HepG2 (cell line): ENCODE measurements around the gene LINS1. TPM values are rescaled to one million over a fixed set of nuclear protein-coding genes. Genes with fewer than 3 reads are reported as not detected.

ENCODE experiments used
- CEBPG ChIP-seq: IDR thresholded peaks from 2 replicates; pipeline ENCODE4 v1.6.1; 2016
- NCOA1 ChIP-seq: sonication (generic); formaldehyde crosslinking; IDR thresholded peaks from 2 replicates; pipeline ENCODE4 v1.9.0; 2021; ENCODE audit warnings: missing genetic modification reagents
- NFATC3 ChIP-seq: sonication (generic); formaldehyde crosslinking; IDR thresholded peaks from 2 replicates; pipeline ENCODE4 v1.5.1; 2020; ENCODE audit warnings: mild to moderate bottlenecking, missing genetic modification reagents
- NONO ChIP-seq, 2 experiments: fragments of 450-650 bp in 1 of 2; sonication (generic) in 1 of 2; formaldehyde crosslinking in 1 of 2; IDR thresholded peaks in 1 of 2; conservative IDR thresholded peaks in 1 of 2; 2 replicates each; pipeline versions ENCODE4 v1.6.1 to v1.8.0; 2017 to 2022; ENCODE audit warnings: mild to moderate bottlenecking in 1 of 2, missing genetic modification reagents in 1 of 2, moderate library complexity in 1 of 2
- RARG ChIP-seq: sonication (generic); formaldehyde crosslinking; IDR thresholded peaks from 2 replicates; pipeline ENCODE4 v1.4.0; 2020; ENCODE audit warnings: low read depth, mild to moderate bottlenecking, missing genetic modification reagents
- SNAI1 ChIP-seq: sonication (generic); formaldehyde crosslinking; IDR thresholded peaks from 2 replicates; pipeline ENCODE4 v1.5.0; 2020; ENCODE audit warnings: mild to moderate bottlenecking, missing genetic modification reagents, borderline replicate concordance
- TARDBP ChIP-seq: sonication (generic); formaldehyde crosslinking; IDR thresholded peaks from 2 replicates; pipeline ENCODE4 v1.8.0; 2022; ENCODE audit warnings: mild to moderate bottlenecking, missing genetic modification reagents
- ZIK1 ChIP-seq: sonication (generic); formaldehyde crosslinking; IDR thresholded peaks from 2 replicates; pipeline ENCODE4 v1.5.0; 2020; ENCODE audit warnings: mild to moderate bottlenecking, low read depth, missing genetic modification reagents, borderline replicate concordance
- ZNF567 ChIP-seq: sonication (generic); formaldehyde crosslinking; IDR thresholded peaks from 2 replicates; pipeline ENCODE4 v1.8.1; 2023; ENCODE audit warnings: mild to moderate bottlenecking, missing genetic modification reagents, borderline replicate concordance
- ZNF839 ChIP-seq: sonication (generic); formaldehyde crosslinking; IDR thresholded peaks from 2 replicates; pipeline ENCODE4 v1.4.0; 2020; ENCODE audit warnings: missing genetic modification reagents, mild to moderate bottlenecking, borderline replicate concordance
- polyA plus RNA-seq, 8 experiments: library from polyadenylated mRNA; depleted of rRNA in 3 of 8; stranded (reverse) in 7 of 8; unstranded in 1 of 8; fragments of >200 nt; fragmentation: Illumina TruSeq in 4 of 8; extraction: Trizol in 4 of 8; gene quantifications; 2 replicates each; pipeline versions ENCODE4 v1.2.1 to v1.2.3, GENCODE V29; 2011 to 2016; ENCODE audit warnings: low read depth in 4 of 8, missing spikeins in 1 of 8, mixed read lengths in 1 of 8; ENCODE audit not compliant: insufficient read depth in 1 of 8
- total RNA-seq, 5 experiments: library from RNA; depleted of rRNA; stranded (reverse); fragments of >200 nt; fragmentation: Illumina TruSeq; extraction: Trizol; gene quantifications; 2 replicates each; pipeline ENCODE4 v1.2.3, GENCODE V29; 2016; ENCODE audit warnings: low read depth in 1 of 5
- TF ChIP-seq, protein P1 (sequence below): sonication (generic); formaldehyde crosslinking; IDR thresholded peaks from 2 replicates; pipeline ENCODE4 v1.9.0; 2022; ENCODE audit warnings: low read depth, missing genetic modification reagents
- TF ChIP-seq, protein P2 (sequence below): IDR thresholded peaks from 2 replicates; pipeline ENCODE4 v1.6.1; 2016; ENCODE audit warnings: missing compliant biosample characterization, missing genetic modification reagents, borderline replicate concordance
- TF ChIP-seq, protein P3 (sequence below): sonication (generic); formaldehyde crosslinking; IDR thresholded peaks from 2 replicates; pipeline ENCODE4 v1.4.0; 2020; ENCODE audit warnings: mild to moderate bottlenecking, missing genetic modification reagents
- TF ChIP-seq, protein P4 (sequence below): sonication (generic); formaldehyde crosslinking; IDR thresholded peaks from 2 replicates; pipeline ENCODE4 v1.9.0; 2021; ENCODE audit warnings: missing genetic modification reagents, mild to moderate bottlenecking, borderline replicate concordance
- TF ChIP-seq, protein P5 (sequence below): sonication (generic); formaldehyde crosslinking; IDR thresholded peaks from 2 replicates; pipeline ENCODE4 v1.5.0; 2020; ENCODE audit warnings: missing genetic modification reagents

Gene LINS1
- total and polyA plus RNA-seq, 2 of the 13 experiments (the other 11 are each of a cell fraction or from before 2014, with no cell fraction given): 9.8 to 10.4 TPM

DNA sequence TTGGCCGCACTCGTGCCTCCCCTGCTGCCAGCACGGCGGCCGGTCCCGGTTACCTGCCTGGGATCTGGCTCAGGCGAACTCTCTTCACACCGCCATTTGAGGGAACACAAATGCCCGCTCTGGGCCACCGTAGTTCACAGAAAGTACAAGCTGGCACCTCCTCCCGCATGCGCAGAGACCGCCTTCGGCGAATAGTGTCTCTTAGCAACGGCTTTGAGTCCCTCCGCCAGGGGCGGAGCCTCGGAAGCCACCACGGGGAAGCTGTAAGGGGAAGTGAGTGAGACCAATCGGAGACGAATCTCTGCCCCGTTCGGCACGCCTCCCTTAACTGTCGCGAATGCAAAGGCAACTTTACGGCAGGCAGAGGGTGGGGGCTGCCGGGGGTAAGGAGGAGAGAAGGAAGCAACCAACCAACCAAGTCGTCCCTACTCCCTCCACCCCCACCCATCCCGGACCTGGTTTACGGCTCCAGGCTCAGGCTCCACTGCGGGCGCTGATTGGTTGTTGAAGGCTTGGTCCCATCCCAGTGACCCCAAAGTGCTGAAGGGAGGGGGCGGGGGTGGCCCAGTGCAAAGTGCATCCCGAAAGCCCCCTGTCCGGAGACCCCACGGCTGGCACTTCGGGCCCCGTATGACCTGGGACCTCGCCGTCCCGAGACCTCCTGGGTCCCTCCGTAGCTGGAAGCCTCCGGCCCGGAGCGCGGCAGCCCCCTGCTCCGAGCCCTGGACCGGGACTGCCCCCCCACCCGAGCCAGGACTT is at the start of gene LINS1, which contains the start of gene ASB7 (continued):
- TF ChIP-seq, protein P1, sequence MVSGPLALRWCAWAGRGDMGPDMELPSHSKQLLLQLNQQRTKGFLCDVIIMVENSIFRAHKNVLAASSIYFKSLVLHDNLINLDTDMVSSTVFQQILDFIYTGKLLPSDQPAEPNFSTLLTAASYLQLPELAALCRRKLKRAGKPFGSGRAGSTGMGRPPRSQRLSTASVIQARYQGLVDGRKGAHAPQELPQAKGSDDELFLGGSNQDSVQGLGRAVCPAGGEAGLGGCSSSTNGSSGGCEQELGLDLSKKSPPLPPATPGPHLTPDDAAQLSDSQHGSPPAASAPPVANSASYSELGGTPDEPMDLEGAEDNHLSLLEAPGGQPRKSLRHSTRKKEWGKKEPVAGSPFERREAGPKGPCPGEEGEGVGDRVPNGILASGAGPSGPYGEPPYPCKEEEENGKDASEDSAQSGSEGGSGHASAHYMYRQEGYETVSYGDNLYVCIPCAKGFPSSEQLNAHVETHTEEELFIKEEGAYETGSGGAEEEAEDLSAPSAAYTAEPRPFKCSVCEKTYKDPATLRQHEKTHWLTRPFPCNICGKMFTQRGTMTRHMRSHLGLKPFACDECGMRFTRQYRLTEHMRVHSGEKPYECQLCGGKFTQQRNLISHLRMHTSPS (CRISPR knock-in tag): 0 out of 2 replicates have a peak, but pooled peaks have one; percentile 10
- TF ChIP-seq ZNF839 (CRISPR knock-in tag) (no peak), RARG (CRISPR knock-in tag) (no peak), ZIK1 (peak; percentile 50; the same call in 1 of the 2 replicates), TARDBP (CRISPR knock-in tag) (peak; percentile 31; the same call in 1 of the 2 replicates), CEBPG (no peak), NCOA1 (CRISPR knock-in tag) (no peak), ZNF567 (CRISPR knock-in tag) (0 out of 2 replicates have a peak, but pooled peaks have one; percentile 46), NFATC3 (CRISPR knock-in tag) (no peak), NONO (IDR thresholded peaks at IDR 0.05) (no peak), NONO (CRISPR knock-in tag; conservative IDR thresholded peaks at IDR 0.05) (peak; percentile 55), SNAI1 (CRISPR knock-in tag) (no peak)
- TF ChIP-seq, protein P2, sequence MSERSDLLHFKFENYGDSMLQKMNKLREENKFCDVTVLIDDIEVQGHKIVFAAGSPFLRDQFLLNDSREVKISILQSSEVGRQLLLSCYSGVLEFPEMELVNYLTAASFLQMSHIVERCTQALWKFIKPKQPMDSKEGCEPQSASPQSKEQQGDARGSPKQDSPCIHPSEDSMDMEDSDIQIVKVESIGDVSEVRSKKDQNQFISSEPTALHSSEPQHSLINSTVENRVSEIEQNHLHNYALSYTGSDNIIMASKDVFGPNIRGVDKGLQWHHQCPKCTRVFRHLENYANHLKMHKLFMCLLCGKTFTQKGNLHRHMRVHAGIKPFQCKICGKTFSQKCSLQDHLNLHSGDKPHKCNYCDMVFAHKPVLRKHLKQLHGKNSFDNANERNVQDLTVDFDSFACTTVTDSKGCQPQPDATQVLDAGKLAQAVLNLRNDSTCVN (CRISPR knock-in tag): no peak
- TF ChIP-seq, protein P3, sequence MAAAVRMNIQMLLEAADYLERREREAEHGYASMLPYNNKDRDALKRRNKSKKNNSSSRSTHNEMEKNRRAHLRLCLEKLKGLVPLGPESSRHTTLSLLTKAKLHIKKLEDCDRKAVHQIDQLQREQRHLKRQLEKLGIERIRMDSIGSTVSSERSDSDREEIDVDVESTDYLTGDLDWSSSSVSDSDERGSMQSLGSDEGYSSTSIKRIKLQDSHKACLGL (CRISPR knock-in tag): no peak; the same call in 1 of the 2 replicates
- TF ChIP-seq, protein P4, sequence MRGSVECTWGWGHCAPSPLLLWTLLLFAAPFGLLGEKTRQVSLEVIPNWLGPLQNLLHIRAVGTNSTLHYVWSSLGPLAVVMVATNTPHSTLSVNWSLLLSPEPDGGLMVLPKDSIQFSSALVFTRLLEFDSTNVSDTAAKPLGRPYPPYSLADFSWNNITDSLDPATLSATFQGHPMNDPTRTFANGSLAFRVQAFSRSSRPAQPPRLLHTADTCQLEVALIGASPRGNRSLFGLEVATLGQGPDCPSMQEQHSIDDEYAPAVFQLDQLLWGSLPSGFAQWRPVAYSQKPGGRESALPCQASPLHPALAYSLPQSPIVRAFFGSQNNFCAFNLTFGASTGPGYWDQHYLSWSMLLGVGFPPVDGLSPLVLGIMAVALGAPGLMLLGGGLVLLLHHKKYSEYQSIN (CRISPR knock-in tag): no peak
- TF ChIP-seq, protein P5, sequence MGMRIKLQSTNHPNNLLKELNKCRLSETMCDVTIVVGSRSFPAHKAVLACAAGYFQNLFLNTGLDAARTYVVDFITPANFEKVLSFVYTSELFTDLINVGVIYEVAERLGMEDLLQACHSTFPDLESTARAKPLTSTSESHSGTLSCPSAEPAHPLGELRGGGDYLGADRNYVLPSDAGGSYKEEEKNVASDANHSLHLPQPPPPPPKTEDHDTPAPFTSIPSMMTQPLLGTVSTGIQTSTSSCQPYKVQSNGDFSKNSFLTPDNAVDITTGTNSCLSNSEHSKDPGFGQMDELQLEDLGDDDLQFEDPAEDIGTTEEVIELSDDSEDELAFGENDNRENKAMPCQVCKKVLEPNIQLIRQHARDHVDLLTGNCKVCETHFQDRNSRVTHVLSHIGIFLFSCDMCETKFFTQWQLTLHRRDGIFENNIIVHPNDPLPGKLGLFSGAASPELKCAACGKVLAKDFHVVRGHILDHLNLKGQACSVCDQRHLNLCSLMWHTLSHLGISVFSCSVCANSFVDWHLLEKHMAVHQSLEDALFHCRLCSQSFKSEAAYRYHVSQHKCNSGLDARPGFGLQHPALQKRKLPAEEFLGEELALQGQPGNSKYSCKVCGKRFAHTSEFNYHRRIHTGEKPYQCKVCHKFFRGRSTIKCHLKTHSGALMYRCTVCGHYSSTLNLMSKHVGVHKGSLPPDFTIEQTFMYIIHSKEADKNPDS: no peak
